Mammary epithelial cell (primary cell): ENCODE data around the gene MIER3.

ENCODE experiments used
- CTCF ChIP-seq, 2 donors: IDR thresholded peaks in 1 of 2; conservative IDR thresholded peaks in 1 of 2; 2 replicates each; pipeline ENCODE4 v1.5.1; 2011 to 2012; ENCODE audit warnings: inconsistent platforms in 2 of 2, low read length in 2 of 2, mild to moderate bottlenecking in 2 of 2, control low read depth in 1 of 2, low read depth in 1 of 2; ENCODE audit not compliant: insufficient read depth in 1 of 2; ENCODE audit errors: extremely low read depth in 1 of 2
- EZH2 ChIP-seq: IDR thresholded peaks from 2 replicates; pipeline ENCODE4 v1.6.1; 2012; ENCODE audit warnings: low read length, inconsistent platforms, borderline replicate concordance

- no peak for TF ChIP-seq CTCF (conservative IDR thresholded peaks at IDR 0.05 in 1 of 2, IDR thresholded peaks at IDR 0.05 in 1 of 2; ENCODE audit: extremely low read depth in 1 of 2, insufficient read depth in 1 of 2, low read depth in 1 of 2, low read length in 2 of 2)
- TF ChIP-seq EZH2 = no peak
These were observed 19.4 kb upstream of the MIER3 start for GRCh38 chr5:56971275-56971674.
